A673 (cell line): Measurements from ENCODE around the gene SLC48A1. TPM values are rescaled to one million over a fixed set of nuclear protein-coding genes. Genes with fewer than 3 reads are reported as not detected.

Experiments used
- BruUV-seq: library from RNA; stranded (reverse); fragments of 400-500 nt; replicated peaks from 2 replicates; lab custom pipeline; 2021; lab: Mats Ljungman, UMichigan
- CTCF ChIA-PET: fragments of 300-600 bp; sonication (Branson Sonifier 250); formaldehyde crosslinking; loops from one replicate; lab custom pipeline; 2022; ENCODE audit warnings: antibody characterized with exemption; lab: Charles Lee
- POLR2A ChIA-PET: fragments of 300-600 bp; sonication (Branson Sonifier 250); formaldehyde crosslinking; loops from one replicate; lab custom pipeline; 2022; ENCODE audit warnings: antibody characterized with exemption; ENCODE audit not compliant: low non-redundant PET; lab: Charles Lee
- DNase-seq: peaks from one replicate; pipeline ENCODE4 v3.0.0-alpha.2; 2015; ENCODE audit warnings: low spot score
- H3K27ac ChIP-seq: fragments of 200-600 bp; sonication (generic); 2 replicates; pipeline ENCODE4 v1.5.1; 2016; ENCODE audit warnings: mixed run types, low read depth, mild to moderate bottlenecking, mixed read lengths, antibody characterized with exemption, low read length; ENCODE audit not compliant: poor library complexity, severe bottlenecking
- H3K27me3 ChIP-seq: fragments of 200-600 bp; sonication (generic); replicated peaks from 2 replicates; pipeline ENCODE4 v1.6.1; 2017; ENCODE audit warnings: mixed run types, low read depth, mild to moderate bottlenecking, mixed read lengths, antibody characterized with exemption, low read length; ENCODE audit not compliant: insufficient read depth, poor library complexity
- H3K36me3 ChIP-seq: fragments of 200-600 bp; sonication (generic); 2 replicates; pipeline ENCODE4 v1.6.1; 2016; ENCODE audit warnings: mixed run types, mild to moderate bottlenecking, mixed read lengths, antibody characterized with exemption, low read length; ENCODE audit not compliant: insufficient read depth, poor library complexity, severe bottlenecking
- H3K4me1 ChIP-seq: fragments of 200-600 bp; sonication (generic); 2 replicates; pipeline ENCODE4 v1.6.1; 2017; ENCODE audit warnings: mixed run types, mild to moderate bottlenecking, mixed read lengths, antibody characterized with exemption, low read length; ENCODE audit not compliant: insufficient read depth, poor library complexity, severe bottlenecking
- H3K4me3 ChIP-seq: fragments of 200-600 bp; sonication (generic); 2 replicates; pipeline ENCODE4 v1.5.1; 2016; ENCODE audit warnings: low read depth, mixed run types, mild to moderate bottlenecking, mixed read lengths, low read length; ENCODE audit not compliant: poor library complexity, severe bottlenecking
- H3K9me3 ChIP-seq: fragments of 200-600 bp; sonication (generic); 2 replicates; pipeline ENCODE4 v1.6.1; 2016; ENCODE audit warnings: mixed run types, low read depth, mild to moderate bottlenecking, mixed read lengths, antibody characterized with exemption, low read length; ENCODE audit not compliant: poor library complexity, severe bottlenecking
- EZH2 ChIP-seq: fragments of 200-600 bp; sonication (generic); IDR thresholded peaks from 2 replicates; pipeline ENCODE4 v1.6.1; 2017; ENCODE audit warnings: borderline replicate concordance, low read depth, mild to moderate bottlenecking, mixed read lengths, antibody characterized with exemption, low read length; ENCODE audit not compliant: poor library complexity, severe bottlenecking
- intact Hi-C: fragments of 100-400 bp; cut with micrococcal nuclease; formaldehyde crosslinking; loops from one replicate; pipeline ENCODE4 v1.10.0; 2022; ENCODE audit not compliant: unreplicated experiment
- total RNA-seq: library from RNA; stranded (reverse); gene quantifications from 2 replicates; pipeline ENCODE4 v1.2.3, GENCODE V29; 2021
- TF ChIP-seq, protein P1 (sequence below): fragments of 300-800, 200-600 bp; sonication (generic); conservative IDR thresholded peaks from 2 replicates; pipeline ENCODE4 v1.5.1; 2017; ENCODE audit warnings: low read depth, mild to moderate bottlenecking, antibody characterized with exemption, low read length, moderate library complexity, mixed read lengths

SLC48A1 gene
- total RNA-seq, 1 experiment from 2014 or later: 39.3 TPM

DNA sequence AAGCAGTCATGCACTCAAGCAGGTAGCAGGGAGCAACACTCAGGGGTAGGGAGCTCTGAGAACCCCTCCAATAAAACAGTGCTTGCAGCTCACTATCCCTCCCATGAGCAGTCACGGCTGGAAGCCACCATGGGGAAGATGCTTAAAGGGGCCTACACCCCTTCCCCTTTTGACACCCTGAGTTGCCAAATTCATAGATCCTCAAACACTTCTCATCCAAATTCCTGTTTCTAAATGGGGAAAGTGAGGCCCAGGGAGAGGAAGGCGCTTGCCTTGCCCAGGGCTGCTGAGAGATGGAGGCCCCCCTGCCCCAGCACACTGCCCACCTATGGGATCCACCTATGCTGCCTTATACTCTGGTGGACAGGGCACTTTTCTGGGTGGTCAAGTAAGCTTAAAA, 40.5 kb upstream of the SLC48A1 start:
- ChIA-PET POLR2A (no interaction called here), CTCF (interaction anchor here (1.0 kb wide), 1 partner anchor 36 kb away, joined by 3 read pairs; no protein-coding TSS in a partner anchor)
- Histone ChIP-seq H3K27ac (no peak overlapping the region), H3K9me3 (no peaks in the 10 kb centered on the region), H3K4me3 (no peak overlapping the region), H3K27me3 (no peaks in the 10 kb centered on the region), H3K4me1 (peaks cover 6% of the 10 kb centered on the region), H3K36me3 (no peaks in the 10 kb centered on the region)
- DNase-seq: no peak
- no TSS peak for BruUV-seq
- intact Hi-C loops: no loop called here
- TF ChIP-seq, protein P1, sequence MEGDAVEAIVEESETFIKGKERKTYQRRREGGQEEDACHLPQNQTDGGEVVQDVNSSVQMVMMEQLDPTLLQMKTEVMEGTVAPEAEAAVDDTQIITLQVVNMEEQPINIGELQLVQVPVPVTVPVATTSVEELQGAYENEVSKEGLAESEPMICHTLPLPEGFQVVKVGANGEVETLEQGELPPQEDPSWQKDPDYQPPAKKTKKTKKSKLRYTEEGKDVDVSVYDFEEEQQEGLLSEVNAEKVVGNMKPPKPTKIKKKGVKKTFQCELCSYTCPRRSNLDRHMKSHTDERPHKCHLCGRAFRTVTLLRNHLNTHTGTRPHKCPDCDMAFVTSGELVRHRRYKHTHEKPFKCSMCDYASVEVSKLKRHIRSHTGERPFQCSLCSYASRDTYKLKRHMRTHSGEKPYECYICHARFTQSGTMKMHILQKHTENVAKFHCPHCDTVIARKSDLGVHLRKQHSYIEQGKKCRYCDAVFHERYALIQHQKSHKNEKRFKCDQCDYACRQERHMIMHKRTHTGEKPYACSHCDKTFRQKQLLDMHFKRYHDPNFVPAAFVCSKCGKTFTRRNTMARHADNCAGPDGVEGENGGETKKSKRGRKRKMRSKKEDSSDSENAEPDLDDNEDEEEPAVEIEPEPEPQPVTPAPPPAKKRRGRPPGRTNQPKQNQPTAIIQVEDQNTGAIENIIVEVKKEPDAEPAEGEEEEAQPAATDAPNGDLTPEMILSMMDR: no peak
- no peak for TF ChIP-seq EZH2

GRCh38 chr12:47733142-47733541, 39.9 kb upstream of the SLC48A1 start:
- H3K4me3 ChIP-seq: no peak overlapping the region
- no peak overlapping the region for H3K27ac ChIP-seq
- H3K4me1 ChIP-seq: peaks cover 6% of the 10 kb centered on the region
- ChIA-PET CTCF (interaction anchor here (1.0 kb wide), 1 partner anchor 36 kb away, joined by 3 read pairs; no protein-coding TSS in a partner anchor), POLR2A (no interaction called here)
- H3K27me3 ChIP-seq: no peaks in the 10 kb centered on the region
- BruUV-seq: no TSS peak
- no peaks in the 10 kb centered on the region for H3K36me3 ChIP-seq
- intact Hi-C loops: no loop called here
- DNase-seq: no peak
- no peaks in the 10 kb centered on the region for H3K9me3 ChIP-seq
- TF ChIP-seq, protein P1: no peak

DNA sequence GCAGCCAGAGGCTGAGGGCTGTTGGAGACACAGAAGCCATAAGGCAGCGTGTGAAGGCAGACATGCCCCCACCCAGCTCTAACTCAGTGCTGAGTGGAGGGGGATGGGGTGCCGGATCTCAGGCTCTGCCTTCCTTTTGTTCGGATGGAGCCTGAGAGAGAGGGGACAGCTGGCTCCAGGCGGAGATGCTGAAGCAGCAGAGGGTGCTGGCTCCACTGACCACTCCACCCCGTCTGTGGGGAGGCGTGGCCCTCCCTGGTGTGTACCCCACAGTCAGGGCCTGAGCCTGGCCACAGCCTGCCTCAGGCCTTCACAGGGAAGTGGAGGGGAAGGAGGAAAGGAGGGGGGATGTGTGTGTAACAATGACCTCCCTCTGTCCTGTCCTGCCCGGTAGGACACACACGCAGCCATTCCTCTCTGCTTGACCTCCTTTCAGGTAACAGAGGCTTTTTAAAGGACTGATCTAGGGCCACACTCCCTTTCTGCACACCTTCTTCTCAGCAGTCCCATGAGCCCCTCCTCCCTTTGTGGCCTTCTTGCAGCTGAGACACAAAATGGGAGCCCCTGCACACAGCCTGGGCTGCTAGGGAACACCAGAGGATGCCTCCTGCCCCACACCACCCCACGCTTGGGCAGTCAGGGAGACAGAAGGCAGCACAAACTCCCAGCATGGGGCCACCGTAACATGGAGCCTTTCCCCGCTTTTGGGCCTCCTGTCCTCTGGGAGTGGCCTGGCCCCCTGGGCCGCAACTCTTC, 38.1 kb upstream of the SLC48A1 start:
- Histone ChIP-seq H3K27me3 (no peaks in the 10 kb centered on the region), H3K4me3 (no peak overlapping the region), H3K36me3 (no peaks in the 10 kb centered on the region), H3K9me3 (no peaks in the 10 kb centered on the region), H3K27ac (no peak overlapping the region), H3K4me1 (peaks cover 15% of the 10 kb centered on the region)
- intact Hi-C loops: no loop called here
- TF ChIP-seq, protein P1: no peak
- ChIA-PET POLR2A (no interaction called here), CTCF (no interaction called here)
- BruUV-seq: no TSS peak
- no peak for DNase-seq
